ENCODE measurements around the gene KCNAB1. TPM values are rescaled to one million over a fixed set of nuclear protein-coding genes. Genes with fewer than 3 reads are reported as not detected.

KCNAB1 gene
- total RNA-seq, 1 donor from 2014 or later, result 2.4 TPM

GRCh38 chr3:156303001-156303707 is 182.8 kb downstream of the KCNAB1 start:
- Histone ChIP-seq H3K9me3 (replicated peaks) (no peaks in the 10 kb centered on the region), H3K27me3 (ENCODE audit: low read depth) (no peaks in the 10 kb centered on the region), H3K4me1 (peaks cover 33% of the 10 kb centered on the region), H3K4me3 (no peak overlapping the region), H3K36me3 (no peaks in the 10 kb centered on the region), H3K27ac (replicated peaks) (peak overlapping the region; percentile 27)
- no peak for TF ChIP-seq CTCF (IDR thresholded peaks at IDR 0.05; ENCODE audit: borderline replicate concordance)
- no peak for DNase-seq
- intact Hi-C loops (cut with micrococcal nuclease), result no loop called here

- H3K9me3 ChIP-seq (replicated peaks), result no peaks in the 10 kb centered on the region
- H3K4me1 ChIP-seq, result peaks cover 33% of the 10 kb centered on the region
- no peaks in the 10 kb centered on the region for H3K36me3 ChIP-seq
- peak overlapping the region; percentile 27 for H3K27ac ChIP-seq (replicated peaks)
- DNase-seq, result no peak
- intact Hi-C loops (cut with micrococcal nuclease), result no loop called here
- no peak for TF ChIP-seq CTCF (IDR thresholded peaks at IDR 0.05; ENCODE audit: borderline replicate concordance)
- H3K4me3 ChIP-seq, result no peak overlapping the region
- no peaks in the 10 kb centered on the region for H3K27me3 ChIP-seq (ENCODE audit: low read depth)
Observed at GRCh38 chr3:156304406-156304805, 184.0 kb downstream of the KCNAB1 start.

DNA sequence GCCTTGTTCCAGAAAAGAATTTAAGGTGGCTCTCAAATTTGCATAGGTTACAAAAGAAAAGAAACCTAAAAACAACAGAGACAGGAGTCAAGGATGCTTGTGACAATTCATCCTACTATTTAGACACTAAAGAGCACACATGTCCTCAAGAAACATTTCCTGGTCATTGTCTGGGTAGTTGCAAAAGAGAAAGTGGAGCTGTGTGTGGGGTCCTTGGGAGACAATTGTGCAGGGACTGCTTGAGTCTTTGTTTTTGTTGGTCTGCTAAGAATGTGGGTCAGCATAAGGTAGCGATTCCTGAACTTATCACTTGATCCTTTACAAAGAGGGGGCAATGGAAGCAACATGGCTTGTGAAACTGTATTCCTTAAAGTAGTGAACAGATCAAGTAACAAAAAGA is 185.3 kb downstream of the KCNAB1 start:
- Histone ChIP-seq H3K36me3 (no peaks in the 10 kb centered on the region), H3K4me1 (peaks cover 23% of the 10 kb centered on the region), H3K9me3 (replicated peaks) (no peaks in the 10 kb centered on the region), H3K27me3 (ENCODE audit: low read depth) (no peaks in the 10 kb centered on the region), H3K27ac (replicated peaks) (no peak overlapping the region), H3K4me3 (no peak overlapping the region)
- intact Hi-C loops (cut with micrococcal nuclease), result no loop called here
- TF ChIP-seq CTCF (IDR thresholded peaks at IDR 0.05; ENCODE audit: borderline replicate concordance), result no peak
- DNase-seq, result no peak

- peaks cover 21% of the 10 kb centered on the region for H3K4me1 ChIP-seq
- H3K36me3 ChIP-seq, result no peaks in the 10 kb centered on the region
- H3K27ac ChIP-seq (replicated peaks), result no peak overlapping the region
- intact Hi-C loops (cut with micrococcal nuclease), result no loop called here
- H3K27me3 ChIP-seq (ENCODE audit: low read depth), result no peaks in the 10 kb centered on the region
- peak; percentile 66 for DNase-seq
- no peak for TF ChIP-seq CTCF (IDR thresholded peaks at IDR 0.05; ENCODE audit: borderline replicate concordance)
- H3K4me3 ChIP-seq, result no peak overlapping the region
- no peaks in the 10 kb centered on the region for H3K9me3 ChIP-seq (replicated peaks)
Observed at GRCh38 chr3:156307704-156308103, 187.3 kb downstream of the KCNAB1 start.

DNA sequence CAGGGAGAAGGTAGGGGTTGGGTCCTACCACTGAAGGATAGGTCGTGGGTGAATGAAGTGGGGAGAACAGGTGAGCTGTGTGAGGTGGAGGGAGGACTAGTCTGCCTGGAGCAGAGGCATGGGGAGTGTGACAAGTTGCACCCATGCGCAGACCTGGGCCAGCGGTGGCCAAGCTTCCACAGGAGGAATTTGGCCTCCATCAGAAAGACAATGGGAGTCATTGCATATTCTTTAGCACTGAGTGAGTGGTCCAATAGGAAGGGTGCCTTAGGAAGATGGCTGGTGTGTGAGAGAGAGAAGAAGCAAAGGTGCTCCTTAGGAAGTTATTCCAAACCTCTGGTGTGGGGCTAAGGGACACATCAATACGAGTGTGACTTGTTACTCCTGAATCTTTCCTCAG is 191.1 kb downstream of the KCNAB1 start:
- Histone ChIP-seq H3K36me3 (no peaks in the 10 kb centered on the region), H3K27me3 (ENCODE audit: low read depth) (no peaks in the 10 kb centered on the region), H3K27ac (replicated peaks) (no peak overlapping the region), H3K4me1 (peaks cover 10% of the 10 kb centered on the region), H3K4me3 (no peak overlapping the region), H3K9me3 (replicated peaks) (no peaks in the 10 kb centered on the region)
- no peak for TF ChIP-seq CTCF (IDR thresholded peaks at IDR 0.05; ENCODE audit: borderline replicate concordance)
- intact Hi-C loops (cut with micrococcal nuclease), result no loop called here
- DNase-seq, result no peak
